Natural killer cell (primary cell): ENCODE results near the gene CAPN13. TPM values are rescaled to one million over a fixed set of nuclear protein-coding genes. Genes with fewer than 3 reads are reported as not detected.

Source experiments
- ATAC-seq, 3 donors: fragments of 150-1000 bp in 2 of 3; fragments of 200-7000 bp in 1 of 3; cut with Tn5 transposase; 1 replicate in 1 of 3; 2 replicates in 2 of 3; pipeline ENCODE4 v1.10.0; 2021; ENCODE audit warnings: mild to moderate bottlenecking in 2 of 3, moderate library complexity in 2 of 3
- DNase-seq, 2 donors: peaks; one replicate each; pipeline versions ENCODE4 v3.0.0 to v3.0.0-alpha.2; 2013 to 2021; ENCODE audit warnings: mixed read lengths in 1 of 2
- H3K27ac ChIP-seq: one replicate; pipeline ENCODE4 v1.5.1; 2013; ENCODE audit warnings: mild to moderate bottlenecking, low read length
- H3K27me3 ChIP-seq: one replicate; pipeline ENCODE4 v1.6.1; 2013; ENCODE audit warnings: low read length; ENCODE audit not compliant: control insufficient read depth, insufficient read depth
- H3K36me3 ChIP-seq: one replicate; pipeline ENCODE4 v1.6.1; 2013; ENCODE audit warnings: low read length; ENCODE audit not compliant: control insufficient read depth, insufficient read depth
- H3K4me1 ChIP-seq: one replicate; pipeline ENCODE4 v1.6.1; 2013; ENCODE audit warnings: low read length; ENCODE audit not compliant: control insufficient read depth, insufficient read depth
- H3K4me3 ChIP-seq: one replicate; pipeline ENCODE4 v1.5.1; 2013; ENCODE audit warnings: low read length
- H3K9me3 ChIP-seq: one replicate; pipeline ENCODE4 v1.6.1; 2013; ENCODE audit warnings: low read length; ENCODE audit not compliant: control insufficient read depth, insufficient read depth
- H3K27ac Mint-ChIP-seq, 2 donors: one replicate each; pipeline ENCODE4 v1.8.0; 2022; ENCODE audit warnings: mild to moderate bottlenecking in 2 of 2, mixed read lengths in 2 of 2, moderate library complexity in 1 of 2
- H3K27me3 Mint-ChIP-seq, 2 donors: one replicate each; pipeline ENCODE4 v1.8.0; 2022; ENCODE audit warnings: low read depth in 2 of 2, mixed read lengths in 2 of 2
- H3K36me3 Mint-ChIP-seq: one replicate; pipeline ENCODE4 v1.8.0; 2022; ENCODE audit warnings: mixed read lengths
- H3K4me1 Mint-ChIP-seq, 2 donors: one replicate each; pipeline ENCODE4 v1.8.0; 2022; ENCODE audit warnings: mixed read lengths in 2 of 2
- H3K4me3 Mint-ChIP-seq: one replicate; pipeline ENCODE4 v1.8.0; 2022; ENCODE audit warnings: mild to moderate bottlenecking, moderate library complexity, mixed read lengths
- H3K9me3 Mint-ChIP-seq, 2 donors: one replicate each; pipeline ENCODE4 v1.8.0; 2022; ENCODE audit warnings: mixed read lengths in 2 of 2
- WGBS: methylation state at CpG from one replicate; pipeline ENCODE4 v1.1.7; 2013; ENCODE audit warnings: missing lambda C conversion rate; ENCODE audit not compliant: insufficient coverage; 5-methylcytosine and 5-hydroxymethylcytosine counted together
- intact Hi-C: fragments of 100-400 bp; cut with micrococcal nuclease; formaldehyde crosslinking; loops from one replicate; pipeline ENCODE4 v1.14.2; 2022
- total RNA-seq, 4 donors: library from RNA; stranded (reverse); fragments of 120-200 nt in 1 of 4; gene quantifications; one replicate each; pipeline versions ENCODE4 v1.2.3 to v1.2.4, GENCODE V29; 2013 to 2022
- TF ChIP-seq, protein P1 (sequence below): fragments of 200-600 bp; IDR thresholded peaks from one replicate; pipeline ENCODE4 v1.8.0; 2022; ENCODE audit warnings: antibody characterized with exemption

Gene CAPN13
- total RNA-seq, result not detected
- total RNA-seq (2013), result not detected

GRCh38 chr2:30807249-30807648, at the start of gene CAPN13:
CAPN13 (minus strand) TSS chr2:30807446; CDS start chr2:30787325, 20,121 bp downstream.
- Histone ChIP-seq H3K4me1 (no peaks in the 10 kb centered on the region), H3K9me3 (no peaks in the 10 kb centered on the region), H3K4me3 (no peak within 1 kb of the TSS), H3K27me3 (no peaks in the 10 kb centered on the region), H3K36me3 (no peaks in the 10 kb centered on the region), H3K27ac (no peak within 1 kb of the TSS)
- H3K4me1 Mint-ChIP-seq, result no peaks in the 10 kb centered on the region
- ATAC-seq, result no peak
- intact Hi-C loops, result no loop called here
- 85% methylated on average over 6 of the region's 6 CpGs for WGBS
- no peak within 1 kb of the TSS for H3K4me3 Mint-ChIP-seq
- no peak within 1 kb of the TSS for H3K27ac Mint-ChIP-seq
- no peak for DNase-seq
- TF ChIP-seq, protein P1, sequence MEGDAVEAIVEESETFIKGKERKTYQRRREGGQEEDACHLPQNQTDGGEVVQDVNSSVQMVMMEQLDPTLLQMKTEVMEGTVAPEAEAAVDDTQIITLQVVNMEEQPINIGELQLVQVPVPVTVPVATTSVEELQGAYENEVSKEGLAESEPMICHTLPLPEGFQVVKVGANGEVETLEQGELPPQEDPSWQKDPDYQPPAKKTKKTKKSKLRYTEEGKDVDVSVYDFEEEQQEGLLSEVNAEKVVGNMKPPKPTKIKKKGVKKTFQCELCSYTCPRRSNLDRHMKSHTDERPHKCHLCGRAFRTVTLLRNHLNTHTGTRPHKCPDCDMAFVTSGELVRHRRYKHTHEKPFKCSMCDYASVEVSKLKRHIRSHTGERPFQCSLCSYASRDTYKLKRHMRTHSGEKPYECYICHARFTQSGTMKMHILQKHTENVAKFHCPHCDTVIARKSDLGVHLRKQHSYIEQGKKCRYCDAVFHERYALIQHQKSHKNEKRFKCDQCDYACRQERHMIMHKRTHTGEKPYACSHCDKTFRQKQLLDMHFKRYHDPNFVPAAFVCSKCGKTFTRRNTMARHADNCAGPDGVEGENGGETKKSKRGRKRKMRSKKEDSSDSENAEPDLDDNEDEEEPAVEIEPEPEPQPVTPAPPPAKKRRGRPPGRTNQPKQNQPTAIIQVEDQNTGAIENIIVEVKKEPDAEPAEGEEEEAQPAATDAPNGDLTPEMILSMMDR, result no peak
- H3K9me3 Mint-ChIP-seq, result no peaks in the 10 kb centered on the region
- H3K27me3 Mint-ChIP-seq, result peaks cover 8 to 15% of the 10 kb centered on the region in 2 donors
- H3K36me3 Mint-ChIP-seq, result no peaks in the 10 kb centered on the region

- TF ChIP-seq, protein P1, result no peak
- Histone ChIP-seq H3K27me3 (peaks cover 2% of the 10 kb centered on the region), H3K9me3 (peaks cover 6% of the 10 kb centered on the region), H3K4me1 (no peaks in the 10 kb centered on the region), H3K4me3 (no peak overlapping the region), H3K36me3 (no peaks in the 10 kb centered on the region), H3K27ac (no peak overlapping the region)
- Mint-ChIP-seq H3K9me3 (peaks cover 0 to 3% of the 10 kb centered on the region in 2 donors), H3K36me3 (peaks cover 8% of the 10 kb centered on the region), H3K4me3 (no peak overlapping the region), H3K4me1 (no peaks in the 10 kb centered on the region), H3K27ac (no peak overlapping the region), H3K27me3 (peaks cover 13 to 19% of the 10 kb centered on the region in 2 donors)
- DNase-seq, result no peak
- ATAC-seq, result no peak
- intact Hi-C loops, result no loop called here
These were observed 40.6 kb upstream of the CAPN13 start for GRCh38 chr2:30847841-30848240.

- Histone ChIP-seq H3K4me1 (no peaks in the 10 kb centered on the region), H3K36me3 (no peaks in the 10 kb centered on the region), H3K4me3 (no peak overlapping the region), H3K27ac (no peak overlapping the region), H3K27me3 (peaks cover 2% of the 10 kb centered on the region), H3K9me3 (peaks cover 6% of the 10 kb centered on the region)
- Mint-ChIP-seq H3K9me3 (peaks cover 0 to 3% of the 10 kb centered on the region in 2 donors), H3K27me3 (peaks cover 13 to 19% of the 10 kb centered on the region in 2 donors), H3K27ac (no peak overlapping the region), H3K4me1 (no peaks in the 10 kb centered on the region), H3K4me3 (no peak overlapping the region), H3K36me3 (peaks cover 8% of the 10 kb centered on the region)
- TF ChIP-seq, protein P1, result no peak
- ATAC-seq, result no peak
- intact Hi-C loops, result no loop called here
- DNase-seq, result no peak
- 86% methylated on average over 1 of the region's 1 CpG for WGBS
These were observed 40.1 kb upstream of the CAPN13 start for GRCh38 chr2:30847329-30847728.

GRCh38 chr2:30828586-30828985, 21.3 kb upstream of the CAPN13 start:
- Histone ChIP-seq H3K4me3 (no peak overlapping the region), H3K36me3 (no peaks in the 10 kb centered on the region), H3K27me3 (no peaks in the 10 kb centered on the region), H3K4me1 (no peaks in the 10 kb centered on the region), H3K27ac (no peak overlapping the region), H3K9me3 (no peaks in the 10 kb centered on the region)
- ATAC-seq (no peak), DNase-seq (no peak)
- no peaks in the 10 kb centered on the region for H3K36me3 Mint-ChIP-seq
- 56% methylated on average over 1 of the region's 1 CpG for WGBS
- intact Hi-C loops, result no loop called here
- no peak overlapping the region for H3K4me3 Mint-ChIP-seq
- H3K4me1 Mint-ChIP-seq, result no peaks in the 10 kb centered on the region
- TF ChIP-seq, protein P1, result no peak
- peaks cover 0 to 2% of the 10 kb centered on the region in 2 donors for H3K9me3 Mint-ChIP-seq
- no peak overlapping the region for H3K27ac Mint-ChIP-seq
- peaks cover 0 to 19% of the 10 kb centered on the region in 2 donors for H3K27me3 Mint-ChIP-seq
